IMR-90 (cell line): ENCODE results near the gene PHF11. TPM values are rescaled to one million over a fixed set of nuclear protein-coding genes. Genes with fewer than 3 reads are reported as not detected.

Experiments
- ATAC-seq: fragments of 200-7000 bp; cut with Tn5 transposase; 2 replicates; pipeline ENCODE4 v1.9.1; 2020; ENCODE audit warnings: low read depth, mild to moderate bottlenecking, moderate library complexity
- BruUV-seq: library from RNA; stranded (reverse); fragments of 400-500 nt; replicated peaks from 2 replicates; lab custom pipeline; 2021; lab: Mats Ljungman, UMichigan
- CTCF ChIA-PET: fragments of 300-600 bp; formaldehyde crosslinking; extraction: SDS; loops from one replicate; lab custom pipeline; 2021; ENCODE audit warnings: antibody characterized with exemption; lab: Yijun Ruan, JAX
- POLR2A ChIA-PET: fragments of 300-600 bp; sonication (Branson Sonifier 250); formaldehyde crosslinking; loops from one replicate; lab custom pipeline; 2022; ENCODE audit warnings: antibody characterized with exemption; ENCODE audit not compliant: unreplicated experiment; lab: Charles Lee
- DNase-seq: peaks from one replicate; pipeline ENCODE4 v3.0.0; 2013
- H2AFZ ChIP-seq: replicated peaks from 2 replicates; pipeline ENCODE3; 2013; ENCODE audit warnings: low read length, mild to moderate bottlenecking; ENCODE audit not compliant: poor library complexity
- H2AK5ac ChIP-seq: 2 replicates; pipeline ENCODE4 v1.6.1; 2013; ENCODE audit warnings: low read depth, low read length, inconsistent platforms
- H2AK9ac ChIP-seq: replicated peaks from 2 replicates; pipeline ENCODE3; 2013; ENCODE audit warnings: mild to moderate bottlenecking, low read depth, low read length, moderate library complexity; ENCODE audit not compliant: poor library complexity
- H2BK120ac ChIP-seq: 2 replicates; pipeline ENCODE4 v1.6.1; 2013; ENCODE audit warnings: low read depth, low read length, inconsistent platforms
- H2BK15ac ChIP-seq: 3 replicates; pipeline ENCODE4 v1.6.1; 2013; ENCODE audit warnings: low read depth, low read length, inconsistent platforms
- H2BK20ac ChIP-seq: 2 replicates; pipeline ENCODE4 v1.6.1; 2013; ENCODE audit warnings: low read depth, mild to moderate bottlenecking, inconsistent platforms, low read length, moderate library complexity
- H2BK5ac ChIP-seq: 2 replicates; pipeline ENCODE4 v1.6.1; 2013; ENCODE audit warnings: mild to moderate bottlenecking, low read depth, low read length, inconsistent platforms; ENCODE audit not compliant: poor library complexity, severe bottlenecking
- H3K14ac ChIP-seq: replicated peaks from 2 replicates; pipeline ENCODE4 v1.6.1; 2013; ENCODE audit warnings: low read depth, low read length, inconsistent platforms
- H3K18ac ChIP-seq: 2 replicates; pipeline ENCODE4 v1.6.1; 2013; ENCODE audit warnings: low read depth, low read length, control low read depth
- H3K23ac ChIP-seq: 2 replicates; pipeline ENCODE4 v1.6.1; 2013; ENCODE audit warnings: low read depth, low read length, inconsistent platforms
- H3K27ac ChIP-seq: 2 replicates; pipeline ENCODE4 v1.5.1; 2013; ENCODE audit warnings: mild to moderate bottlenecking, control low read depth, low read length; ENCODE audit not compliant: insufficient read depth
- H3K27me3 ChIP-seq: 2 replicates; pipeline ENCODE4 v1.6.1; 2013; ENCODE audit warnings: low read length; ENCODE audit not compliant: control insufficient read depth, insufficient read depth
- H3K36me3 ChIP-seq: 2 replicates; pipeline ENCODE4 v1.6.1; 2013; ENCODE audit warnings: low read length, mixed read lengths; ENCODE audit not compliant: control insufficient read depth, insufficient read depth
- H3K4ac ChIP-seq: 2 replicates; pipeline ENCODE4 v1.6.1; 2013; ENCODE audit warnings: low read depth, low read length, inconsistent platforms
- H3K4me1 ChIP-seq: 2 replicates; pipeline ENCODE4 v1.6.1; 2013; ENCODE audit warnings: low read length, mixed read lengths; ENCODE audit not compliant: control insufficient read depth, insufficient read depth
- H3K4me2 ChIP-seq: 2 replicates; pipeline ENCODE4 v1.6.1; 2013; ENCODE audit warnings: low read depth, mild to moderate bottlenecking, control low read depth, low read length, moderate library complexity
- H3K4me3 ChIP-seq: 2 replicates; pipeline ENCODE4 v1.5.1; 2013; ENCODE audit warnings: low read depth, mild to moderate bottlenecking, control low read depth, low read length, moderate library complexity; ENCODE audit not compliant: insufficient read depth
- H3K56ac ChIP-seq: 2 replicates; pipeline ENCODE4 v1.6.1; 2013; ENCODE audit warnings: low read length, inconsistent platforms; ENCODE audit not compliant: insufficient read depth; ENCODE audit errors: extremely low read depth
- H3K79me1 ChIP-seq, 2 experiments: 2 replicates each; pipeline ENCODE4 v1.6.1; 2013; ENCODE audit warnings: low read length in 2 of 2, inconsistent platforms in 1 of 2, low read depth in 1 of 2
- H3K9ac ChIP-seq: 2 replicates; pipeline ENCODE4 v1.6.1; 2013; ENCODE audit warnings: low read depth, low read length, control low read depth
- H3K9me1 ChIP-seq: 2 replicates; pipeline ENCODE4 v1.6.1; 2013; ENCODE audit warnings: low read length, inconsistent platforms; ENCODE audit not compliant: insufficient read depth
- H3K9me3 ChIP-seq: 2 replicates; pipeline ENCODE4 v1.6.1; 2013; ENCODE audit warnings: low read length; ENCODE audit not compliant: control insufficient read depth, insufficient read depth
- H4K20me1 ChIP-seq: 2 replicates; pipeline ENCODE4 v1.6.1; 2013; ENCODE audit warnings: low read length, inconsistent platforms; ENCODE audit not compliant: insufficient read depth
- H4K5ac ChIP-seq: 2 replicates; pipeline ENCODE4 v1.6.1; 2013; ENCODE audit warnings: mild to moderate bottlenecking, low read depth, low read length, control low read depth
- H4K8ac ChIP-seq, 2 experiments: 2 replicates each; pipeline ENCODE4 v1.6.1; 2013; ENCODE audit warnings: low read depth in 2 of 2, low read length in 2 of 2, control low read depth in 1 of 2, inconsistent platforms in 1 of 2
- H4K91ac ChIP-seq: 2 replicates; pipeline ENCODE4 v1.6.1; 2013; ENCODE audit warnings: low read depth, low read length, inconsistent platforms; ENCODE audit not compliant: insufficient read depth
- MAFK ChIP-seq: IDR thresholded peaks from 2 replicates; pipeline ENCODE4 v1.6.1; 2012; ENCODE audit warnings: low read depth, low read length, improper control_type of control experiment
- NFE2L2 ChIP-seq: fragments of 150-350 bp; IDR thresholded peaks from 2 replicates; pipeline ENCODE4 v1.6.1; 2016; ENCODE audit warnings: low read depth, mild to moderate bottlenecking, low read length
- WGBS, 2 experiments: methylation state at CpG; one replicate each; pipeline versions ENCODE4 v1.1.5 to v1.1.7; 2013; ENCODE audit warnings: missing lambda C conversion rate in 2 of 2; ENCODE audit not compliant: insufficient read length in 1 of 2; ENCODE audit errors: extremely low coverage in 2 of 2; 5-methylcytosine and 5-hydroxymethylcytosine counted together
- dilution Hi-C: fragments of 300-500 bp; cut with HindIII; formaldehyde crosslinking; loops from one replicate; pipeline ENCODE4 v1.14.3; 2018; ENCODE audit warnings: low sequenced_read_pairs; ENCODE audit not compliant: unreplicated experiment
- in situ Hi-C: fragments of 300-500 bp; cut with MboI; formaldehyde crosslinking; loops from 3 replicates; pipeline ENCODE4 v1.14.3; 2019; ENCODE audit warnings: low sequenced_read_pairs, inconsistent platforms, mixed read lengths
- intact Hi-C: fragments of 100-400 bp; cut with micrococcal nuclease; formaldehyde crosslinking; loops from 2 replicates; pipeline ENCODE4 v1.10.0; 2022
- polyA plus RNA-seq, 3 experiments: library from polyadenylated mRNA; depleted of rRNA; stranded (reverse); fragments of >200 nt; gene quantifications; 2 replicates each; pipeline ENCODE4 v1.2.3, GENCODE V29; 2012; ENCODE audit warnings: low replicate concordance in 1 of 3
- total RNA-seq: library from RNA; depleted of rRNA; stranded (reverse); fragments of >200 nt; gene quantifications from 2 replicates; pipeline ENCODE4 v1.2.3, GENCODE V29; 2012

PHF11 gene
- total and polyA plus RNA-seq, 2 of the 4 experiments (the other 2 are of a cell fraction), result 3.9 to 15.4 TPM

GRCh38 chr13:49448753-49449152 lies 47.0 kb upstream of the PHF11 start:
- H4K8ac ChIP-seq, result peak overlapping the region in 1 of 2 experiments; percentile 53; a peak in 1 of 4 replicates
- no peak overlapping the region for H2BK120ac ChIP-seq
- no peak overlapping the region for H2BK20ac ChIP-seq
- H3K18ac ChIP-seq, result no peak overlapping the region
- no peak overlapping the region for H3K4me3 ChIP-seq
- no peaks in the 10 kb centered on the region for H3K36me3 ChIP-seq
- H3K9me3 ChIP-seq, result no peaks in the 10 kb centered on the region
- no peak overlapping the region for H3K27ac ChIP-seq
- no peak overlapping the region for H3K56ac ChIP-seq
- no peak for DNase-seq
- no peaks in the 10 kb centered on the region for H3K27me3 ChIP-seq
- no CpG with 5 or more reads among the region's 2 CpGs for WGBS, 2 experiments
- H3K4me1 ChIP-seq, result peaks cover 6% of the 10 kb centered on the region
- H3K9ac ChIP-seq, result no peak overlapping the region
- H3K4me2 ChIP-seq, result 0 out of 2 replicates have a peak overlapping the region, but pooled peaks have one; percentile 11
- H4K5ac ChIP-seq, result no peak overlapping the region
- H2AK5ac ChIP-seq, result no peak overlapping the region
- TF ChIP-seq NFE2L2 (no peak), MAFK (peak; percentile 40)
- peak overlapping the region; percentile 64 for H2BK5ac ChIP-seq
- H2AFZ ChIP-seq, result no peak overlapping the region
- H3K4ac ChIP-seq, result peak overlapping the region; percentile 16; the same call in 1 of the 2 replicates
- H4K20me1 ChIP-seq, result no peaks in the 10 kb centered on the region
- dilution Hi-C loops, result no loop called here
- no peak overlapping the region for H2AK9ac ChIP-seq
- CTCF ChIA-PET, result interaction anchor here (0.6 to 1.3 kb wide), 3 partner anchors 54 to 154 kb away, joined by 3 read pairs; no protein-coding TSS in a partner anchor
- intact Hi-C loops, result no loop called here
- peaks cover 18 to 40% of the 10 kb centered on the region in 2 experiments for H3K79me1 ChIP-seq
- no peak overlapping the region for H4K91ac ChIP-seq
- no peaks in the 10 kb centered on the region for H3K9me1 ChIP-seq
- ATAC-seq, result no peak
- no peak overlapping the region for H3K14ac ChIP-seq
- in situ Hi-C loops, result no loop called here
- POLR2A ChIA-PET, result no interaction called here
- BruUV-seq, result no TSS peak
- H3K23ac ChIP-seq, result no peak overlapping the region
- no peak overlapping the region for H2BK15ac ChIP-seq
